Coronary artery (tissue), 2 donors: Measurements from ENCODE around the gene USP38.

ENCODE experiments used
- DNase-seq: peaks from one replicate; pipeline ENCODE4 v3.0.0-alpha.2; 2017; ENCODE audit warnings: low spot score
- H3K27ac ChIP-seq, 2 donors: fragments of 200-600 bp; sonication (generic); one replicate each; pipeline ENCODE4 v1.5.1; 2016 to 2019
- H3K4me3 ChIP-seq: fragments of 200-600 bp; sonication (generic); 2 replicates; pipeline ENCODE4 v1.5.1; 2016; ENCODE audit warnings: mild to moderate bottlenecking, moderate library complexity
- TF ChIP-seq, protein P1 (sequence below): fragments of 200-600 bp; sonication (generic); IDR thresholded peaks from one replicate; pipeline ENCODE4 v1.5.1; 2019; ENCODE audit warnings: antibody characterized with exemption

The USP38 gene

DNA sequence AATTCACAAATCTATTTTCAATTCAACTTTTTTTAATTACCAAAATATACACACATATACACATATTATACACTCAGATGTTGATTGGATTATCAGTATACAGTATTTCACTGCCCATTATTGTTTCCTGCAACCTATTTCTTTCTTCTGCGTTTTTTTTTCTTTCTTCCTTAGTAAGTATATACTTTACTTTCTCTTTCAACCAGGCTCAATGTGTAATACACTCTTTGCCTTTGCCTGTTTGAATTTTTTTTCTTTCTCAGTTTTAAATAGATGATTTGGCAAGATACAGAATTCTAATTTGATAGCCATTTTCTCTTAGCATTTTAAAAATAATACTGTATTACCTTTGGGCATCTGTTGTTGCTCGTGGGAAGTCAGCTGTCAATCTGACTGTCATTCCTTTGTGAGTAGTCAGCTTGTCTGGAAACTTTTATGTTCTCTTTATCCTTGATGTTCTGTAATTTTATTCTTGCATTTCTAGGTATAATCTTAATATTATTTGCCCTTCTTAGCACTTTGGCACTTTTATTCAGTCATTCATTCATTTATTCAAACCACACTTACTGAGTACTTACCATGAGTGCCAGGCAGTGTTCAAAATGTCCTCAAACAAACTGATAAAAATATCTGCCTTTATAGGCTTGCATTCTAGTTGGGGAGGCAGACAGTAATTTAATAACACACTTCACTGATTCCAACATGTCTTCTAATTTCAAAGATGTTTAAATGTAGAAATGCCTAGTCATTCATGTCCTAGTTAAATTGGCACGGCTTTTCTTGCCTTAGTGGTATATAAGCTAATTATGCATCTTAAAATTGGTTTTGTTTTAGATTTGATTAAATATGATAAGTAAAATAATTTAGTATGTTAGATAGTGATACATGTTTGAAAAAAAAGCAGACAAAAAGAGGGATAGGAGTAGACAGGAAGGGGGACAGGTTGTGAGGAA, 3.7 kb downstream of the USP38 start:
- Histone ChIP-seq H3K4me3 (peak overlapping the region; percentile 91), H3K27ac (no peak overlapping the region)
- DNase-seq: no peak
- TF ChIP-seq, protein P1, sequence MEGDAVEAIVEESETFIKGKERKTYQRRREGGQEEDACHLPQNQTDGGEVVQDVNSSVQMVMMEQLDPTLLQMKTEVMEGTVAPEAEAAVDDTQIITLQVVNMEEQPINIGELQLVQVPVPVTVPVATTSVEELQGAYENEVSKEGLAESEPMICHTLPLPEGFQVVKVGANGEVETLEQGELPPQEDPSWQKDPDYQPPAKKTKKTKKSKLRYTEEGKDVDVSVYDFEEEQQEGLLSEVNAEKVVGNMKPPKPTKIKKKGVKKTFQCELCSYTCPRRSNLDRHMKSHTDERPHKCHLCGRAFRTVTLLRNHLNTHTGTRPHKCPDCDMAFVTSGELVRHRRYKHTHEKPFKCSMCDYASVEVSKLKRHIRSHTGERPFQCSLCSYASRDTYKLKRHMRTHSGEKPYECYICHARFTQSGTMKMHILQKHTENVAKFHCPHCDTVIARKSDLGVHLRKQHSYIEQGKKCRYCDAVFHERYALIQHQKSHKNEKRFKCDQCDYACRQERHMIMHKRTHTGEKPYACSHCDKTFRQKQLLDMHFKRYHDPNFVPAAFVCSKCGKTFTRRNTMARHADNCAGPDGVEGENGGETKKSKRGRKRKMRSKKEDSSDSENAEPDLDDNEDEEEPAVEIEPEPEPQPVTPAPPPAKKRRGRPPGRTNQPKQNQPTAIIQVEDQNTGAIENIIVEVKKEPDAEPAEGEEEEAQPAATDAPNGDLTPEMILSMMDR: no peak

DNA sequence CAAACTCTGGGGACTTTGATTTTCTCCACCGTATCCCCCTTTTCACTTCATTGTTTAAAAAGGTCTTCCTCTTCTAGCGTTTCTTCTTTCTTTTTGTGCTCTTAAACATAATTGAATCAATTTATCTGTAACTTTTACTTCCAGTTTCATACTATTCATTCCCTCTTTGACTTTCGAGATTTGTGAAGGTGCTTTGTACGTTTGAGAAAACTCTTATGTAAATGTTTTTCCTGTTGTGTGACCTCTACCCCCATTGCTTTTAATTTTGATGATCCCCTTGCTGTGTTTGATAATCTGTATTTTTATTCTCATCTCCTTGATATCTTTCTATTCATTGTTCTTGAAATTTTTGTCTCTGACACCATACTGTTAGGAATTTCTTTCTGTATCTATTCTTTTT, 4.8 kb downstream of the USP38 start:
- TF ChIP-seq, protein P1: no peak
- no peak overlapping the region for H3K27ac ChIP-seq
- no peak overlapping the region for H3K4me3 ChIP-seq
- no peak for DNase-seq

DNA sequence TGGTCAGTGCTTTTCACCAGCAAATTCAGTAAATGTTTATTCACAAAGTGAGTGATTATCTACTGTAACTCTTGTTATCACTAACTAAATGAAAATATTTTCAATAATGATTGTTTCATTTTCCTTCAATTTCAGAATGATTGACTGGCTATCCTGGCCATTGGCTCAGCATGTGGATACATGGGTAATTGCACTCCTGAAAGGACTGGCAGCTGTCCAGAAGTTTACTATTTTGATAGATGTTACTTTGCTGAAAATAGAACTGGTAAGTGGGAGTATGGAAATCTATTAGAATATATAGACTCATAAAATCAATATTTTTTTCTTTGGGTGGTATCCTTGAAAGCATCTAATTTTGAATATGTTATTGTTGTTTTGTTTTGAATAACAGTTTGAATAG, 10.9 kb downstream of the USP38 start:
- no peak for DNase-seq
- TF ChIP-seq, protein P1: no peak
- Histone ChIP-seq H3K4me3 (no peak overlapping the region), H3K27ac (no peak overlapping the region)

DNA sequence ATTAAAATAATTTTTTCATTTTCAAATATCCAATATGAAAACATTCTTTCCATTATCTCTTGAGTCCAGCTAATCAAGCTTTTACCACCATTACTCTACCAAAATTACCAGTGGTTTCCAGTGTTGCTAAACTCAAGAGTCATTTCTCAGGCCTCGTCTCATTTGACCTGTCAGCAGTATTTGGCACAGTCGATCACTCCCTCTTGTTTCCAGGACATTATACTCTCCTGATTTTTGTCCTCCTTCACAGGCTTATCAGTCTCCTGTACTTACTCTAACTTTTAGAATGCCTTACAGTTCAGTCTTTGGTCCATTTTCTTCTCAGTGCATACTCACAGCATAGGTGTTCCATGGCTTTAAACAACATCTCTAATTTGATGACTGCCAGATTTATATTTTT, 11.6 kb downstream of the USP38 start:
- Histone ChIP-seq H3K4me3 (no peak overlapping the region), H3K27ac (no peak overlapping the region)
- no peak for DNase-seq
- TF ChIP-seq, protein P1: no peak

DNA sequence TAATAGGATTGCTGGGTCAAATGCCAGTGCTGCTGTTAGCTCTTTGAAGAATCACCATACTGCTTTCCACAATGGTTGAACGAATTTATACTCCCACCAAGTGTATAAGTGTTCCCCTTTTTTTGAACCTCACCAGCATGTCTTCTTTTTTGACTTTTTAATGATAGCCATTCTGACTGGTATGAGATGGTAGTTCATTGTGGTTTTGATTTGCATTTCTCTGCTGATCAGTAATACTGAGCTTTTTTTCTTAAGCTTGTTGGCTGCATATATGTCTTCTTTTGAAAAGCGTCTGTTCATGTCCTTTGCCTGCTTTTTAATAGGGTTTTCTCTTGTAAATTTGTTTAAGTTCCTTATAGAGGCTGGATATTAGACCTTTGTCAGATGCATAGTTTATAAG, 14.8 kb downstream of the USP38 start:
- no peak for DNase-seq
- TF ChIP-seq, protein P1: no peak
- Histone ChIP-seq H3K27ac (no peak overlapping the region), H3K4me3 (no peak overlapping the region)

DNA sequence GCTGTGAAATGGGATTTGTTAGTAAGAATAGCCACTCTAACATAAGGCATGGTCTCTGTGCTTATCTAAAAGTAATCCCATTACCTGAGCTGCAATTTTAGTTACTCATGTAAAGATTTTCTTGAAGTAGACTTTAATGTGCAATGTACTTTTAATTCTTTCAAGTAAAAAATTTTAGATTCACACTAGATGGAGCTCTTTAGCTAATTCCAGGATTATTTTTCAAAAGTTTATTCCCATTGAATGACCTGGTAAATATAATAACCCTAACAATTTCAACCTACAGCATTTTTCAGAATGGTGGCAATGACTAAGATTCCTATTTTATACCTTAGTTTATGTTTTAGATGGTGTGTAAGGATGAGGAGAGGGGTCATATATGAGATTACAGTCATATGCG, 18.1 kb downstream of the USP38 start:
- DNase-seq: no peak
- H3K4me3 ChIP-seq: no peak overlapping the region
- TF ChIP-seq, protein P1: peak; percentile 22
- H3K27ac ChIP-seq: no peak overlapping the region

DNA sequence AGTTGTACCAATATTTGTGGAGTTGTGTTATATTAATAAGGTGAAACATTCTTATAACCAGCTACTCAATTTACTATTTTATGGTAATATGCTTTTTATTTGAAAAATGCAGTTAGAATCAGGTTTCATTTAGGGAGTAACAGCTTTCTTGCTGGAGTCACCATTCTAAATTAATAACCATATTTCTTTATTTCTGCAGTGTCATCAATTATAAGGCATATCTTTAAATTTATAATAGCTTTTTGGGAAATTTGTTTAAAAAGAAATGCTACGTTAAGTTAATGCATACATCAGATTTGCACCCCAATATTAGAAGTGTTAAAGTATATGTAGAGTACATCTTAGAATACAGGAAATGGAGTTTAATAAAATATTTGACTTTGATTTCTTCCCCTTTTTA, 18.9 kb downstream of the USP38 start:
- TF ChIP-seq, protein P1: no peak
- Histone ChIP-seq H3K4me3 (no peak overlapping the region), H3K27ac (no peak overlapping the region)
- no peak for DNase-seq
